ENCODE measurements around the gene CST8. TPM values are rescaled to one million over a fixed set of nuclear protein-coding genes. Genes with fewer than 3 reads are reported as not detected.

CST8 gene
- total RNA-seq, 4 donors from 2014 or later, result not detected

GRCh38 chr20:23542801-23543200 is 51.9 kb downstream of the CST8 start:
- 51 to 53% methylated on average over 5 of the region's 5 CpGs for WGBS, 2 donors
- TF ChIP-seq CTCF (IDR thresholded peaks at IDR 0.05) (no peak), POLR2A (IDR thresholded peaks at IDR 0.05) (no peak)
- intact Hi-C loops (cut with DNase I), result no loop called here

GRCh38 chr20:23544133-23544532 is 53.2 kb downstream of the CST8 start:
- no peaks in the 10 kb centered on the region for H3K36me3 ChIP-seq
- H3K27me3 ChIP-seq, result no peaks in the 10 kb centered on the region
- no peak for DNase-seq
- TF ChIP-seq POLR2A (IDR thresholded peaks at IDR 0.05) (no peak), CTCF (IDR thresholded peaks at IDR 0.05) (no peak)
- intact Hi-C loops (cut with DNase I), result no loop called here
- no peak overlapping the region for H3K27ac ChIP-seq
- no peak overlapping the region for H3K4me3 ChIP-seq (replicated peaks in 1 of 3)
- H3K9me3 ChIP-seq, result no peaks in the 10 kb centered on the region
- H3K4me1 ChIP-seq, result no peaks in the 10 kb centered on the region
- 93 to 96% methylated on average over 6 of the region's 6 CpGs for WGBS, 2 donors

More at GRCh38 chr20:23542801-23543200, 51.9 kb downstream of the CST8 start:
- Histone ChIP-seq H3K4me1 (no peaks in the 10 kb centered on the region), H3K27ac (no peak overlapping the region), H3K36me3 (no peaks in the 10 kb centered on the region), H3K9me3 (no peaks in the 10 kb centered on the region), H3K4me3 (replicated peaks in 1 of 3) (no peak overlapping the region), H3K27me3 (no peaks in the 10 kb centered on the region)
- no peak for DNase-seq

Small RNAs within 50 kb of the gene (small RNA-seq; reads per million reads assigned to genes)
- not detected for gene RF00019

Other genes with a start within 250 kb of the CST8 start
- gene NXT1, start 140.3 kb upstream of the CST8 start, total RNA-seq, result 10 to 100 TPM; 27.2 to 50.8 (median 37.2) TPM
- gene GZF1, start 128.9 kb upstream of the CST8 start, total RNA-seq, result 10 to 100 TPM; 13.8 to 29.0 (median 15.4) TPM
- gene NAPB, start 69.6 kb upstream of the CST8 start, total RNA-seq, result 10 to 100 TPM; 22.7 to 32.1 (median 26.9) TPM
- not detected for gene CSTL1, start 51.4 kb upstream of the CST8 start, total RNA-seq
- not detected for gene CST11, start 38.2 kb upstream of the CST8 start, total RNA-seq
- gene CST9L, start 77.4 kb downstream of the CST8 start, total RNA-seq, result 1 to 10 TPM in 1 of 4 donors, not detected in 3; 1.1 TPM
- not detected for gene CST9, start 114.8 kb downstream of the CST8 start, total RNA-seq
- 1,000 to 10,000 TPM in 2 of 4 donors, 100 to 1,000 TPM in 2; 638 to 1,425 (median 898) TPM for gene CST3, start 146.8 kb downstream of the CST8 start, total RNA-seq
- gene CST4, start 197.9 kb downstream of the CST8 start, total RNA-seq, result 10 to 100 TPM in 1 of 4 donors, 1 to 10 TPM in 1, under 1 TPM in 1, not detected in 1; 0.89 to 13.8 (median 3.0) TPM